ENCODE measurements around the gene LUC7L3.

LUC7L3 gene

GRCh38 chr17:50771991-50772785 is 52.8 kb downstream of the LUC7L3 start:
- TF ChIP-seq CTCF (IDR thresholded peaks at IDR 0.05): no peak

- no peak for TF ChIP-seq CTCF (IDR thresholded peaks at IDR 0.05)
These were observed 54.9 kb downstream of the LUC7L3 start for GRCh38 chr17:50774225-50774803.

- no peak for TF ChIP-seq CTCF (IDR thresholded peaks at IDR 0.05)
These were observed 56.5 kb downstream of the LUC7L3 start for GRCh38 chr17:50775926-50776325.

- TF ChIP-seq CTCF (IDR thresholded peaks at IDR 0.05): no peak
These were observed 59.1 kb downstream of the LUC7L3 start for GRCh38 chr17:50778471-50778870.

GRCh38 chr17:50778988-50779387 is 59.6 kb downstream of the LUC7L3 start:
- TF ChIP-seq CTCF (IDR thresholded peaks at IDR 0.05): no peak

GRCh38 chr17:50779747-50780353 is 60.4 kb downstream of the LUC7L3 start:
- TF ChIP-seq CTCF (IDR thresholded peaks at IDR 0.05): no peak

- TF ChIP-seq CTCF (IDR thresholded peaks at IDR 0.05): no peak
These were observed 61.8 kb downstream of the LUC7L3 start for GRCh38 chr17:50781167-50781566.
